Measurements from ENCODE around the gene ACAA1. TPM values are rescaled to one million over a fixed set of nuclear protein-coding genes. Genes with fewer than 3 reads are reported as not detected.

Gene ACAA1
- total RNA-seq, 1 experiment from 2014 or later = 24.0 TPM

- TF ChIP-seq, protein P1, sequence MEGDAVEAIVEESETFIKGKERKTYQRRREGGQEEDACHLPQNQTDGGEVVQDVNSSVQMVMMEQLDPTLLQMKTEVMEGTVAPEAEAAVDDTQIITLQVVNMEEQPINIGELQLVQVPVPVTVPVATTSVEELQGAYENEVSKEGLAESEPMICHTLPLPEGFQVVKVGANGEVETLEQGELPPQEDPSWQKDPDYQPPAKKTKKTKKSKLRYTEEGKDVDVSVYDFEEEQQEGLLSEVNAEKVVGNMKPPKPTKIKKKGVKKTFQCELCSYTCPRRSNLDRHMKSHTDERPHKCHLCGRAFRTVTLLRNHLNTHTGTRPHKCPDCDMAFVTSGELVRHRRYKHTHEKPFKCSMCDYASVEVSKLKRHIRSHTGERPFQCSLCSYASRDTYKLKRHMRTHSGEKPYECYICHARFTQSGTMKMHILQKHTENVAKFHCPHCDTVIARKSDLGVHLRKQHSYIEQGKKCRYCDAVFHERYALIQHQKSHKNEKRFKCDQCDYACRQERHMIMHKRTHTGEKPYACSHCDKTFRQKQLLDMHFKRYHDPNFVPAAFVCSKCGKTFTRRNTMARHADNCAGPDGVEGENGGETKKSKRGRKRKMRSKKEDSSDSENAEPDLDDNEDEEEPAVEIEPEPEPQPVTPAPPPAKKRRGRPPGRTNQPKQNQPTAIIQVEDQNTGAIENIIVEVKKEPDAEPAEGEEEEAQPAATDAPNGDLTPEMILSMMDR (conservative IDR thresholded peaks at IDR 0.05; ENCODE audit: low read depth, low read length) = no peak
- TF ChIP-seq EZH2 (IDR thresholded peaks at IDR 0.05; ENCODE audit: borderline replicate concordance, low read depth, low read length, poor library complexity, severe bottlenecking) = no peak
- Histone ChIP-seq H3K27ac (ENCODE audit: low read depth, low read length, poor library complexity, severe bottlenecking) (no peak overlapping the region), H3K4me1 (ENCODE audit: insufficient read depth, low read length, poor library complexity, severe bottlenecking) (peaks cover 6% of the 10 kb centered on the region), H3K4me3 (ENCODE audit: low read depth, low read length, poor library complexity, severe bottlenecking) (no peak overlapping the region), H3K36me3 (ENCODE audit: insufficient read depth, low read length, poor library complexity, severe bottlenecking) (no peaks in the 10 kb centered on the region), H3K9me3 (ENCODE audit: low read depth, low read length, poor library complexity, severe bottlenecking) (no peaks in the 10 kb centered on the region), H3K27me3 (replicated peaks; ENCODE audit: insufficient read depth, low read depth, low read length, poor library complexity) (no peaks in the 10 kb centered on the region)
- ChIA-PET CTCF (no interaction called here), POLR2A (ENCODE audit: low non-redundant PET) (no interaction called here)
- no peak for DNase-seq (ENCODE audit: low spot score)
- intact Hi-C loops (cut with micrococcal nuclease; ENCODE audit: unreplicated experiment) = no loop called here
- BruUV-seq (replicated peaks) = no TSS peak
Observed at GRCh38 chr3:38171622-38172021, 34.7 kb upstream of the ACAA1 start.

- Histone ChIP-seq H3K27me3 (replicated peaks; ENCODE audit: insufficient read depth, low read depth, low read length, poor library complexity) (no peaks in the 10 kb centered on the region), H3K4me3 (ENCODE audit: low read depth, low read length, poor library complexity, severe bottlenecking) (no peak overlapping the region), H3K4me1 (ENCODE audit: insufficient read depth, low read length, poor library complexity, severe bottlenecking) (peaks cover 6% of the 10 kb centered on the region), H3K9me3 (ENCODE audit: low read depth, low read length, poor library complexity, severe bottlenecking) (no peaks in the 10 kb centered on the region), H3K27ac (ENCODE audit: low read depth, low read length, poor library complexity, severe bottlenecking) (no peak overlapping the region), H3K36me3 (ENCODE audit: insufficient read depth, low read length, poor library complexity, severe bottlenecking) (no peaks in the 10 kb centered on the region)
- intact Hi-C loops (cut with micrococcal nuclease; ENCODE audit: unreplicated experiment) = no loop called here
- TF ChIP-seq, protein P1 (conservative IDR thresholded peaks at IDR 0.05; ENCODE audit: low read depth, low read length) = no peak
- no peak for TF ChIP-seq EZH2 (IDR thresholded peaks at IDR 0.05; ENCODE audit: borderline replicate concordance, low read depth, low read length, poor library complexity, severe bottlenecking)
- ChIA-PET POLR2A (ENCODE audit: low non-redundant PET) (no interaction called here), CTCF (no interaction called here)
- no peak for DNase-seq (ENCODE audit: low spot score)
- BruUV-seq (replicated peaks) = no TSS peak
Observed at GRCh38 chr3:38170722-38171121, 33.8 kb upstream of the ACAA1 start.

DNA sequence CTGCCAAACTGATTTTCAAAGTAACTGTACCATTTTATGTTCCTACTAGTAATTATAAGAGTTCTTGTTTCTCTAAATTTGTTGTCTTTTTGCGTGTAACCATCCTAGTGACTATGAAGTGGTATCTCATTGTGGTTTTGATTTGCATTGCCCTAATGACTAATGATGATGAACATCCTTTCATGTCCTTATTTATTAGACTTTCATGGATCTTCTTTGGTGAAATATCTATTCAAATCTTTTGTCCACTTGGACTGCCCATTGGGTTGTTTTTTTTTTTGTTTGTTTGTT is 32.0 kb upstream of the ACAA1 start:
- TF ChIP-seq, protein P1 (conservative IDR thresholded peaks at IDR 0.05; ENCODE audit: low read depth, low read length) = no peak
- TF ChIP-seq EZH2 (IDR thresholded peaks at IDR 0.05; ENCODE audit: borderline replicate concordance, low read depth, low read length, poor library complexity, severe bottlenecking) = no peak

More for the DNA sequence above, 32.0 kb upstream of the ACAA1 start:
- intact Hi-C loops (cut with micrococcal nuclease; ENCODE audit: unreplicated experiment) = no loop called here
- Histone ChIP-seq H3K4me1 (ENCODE audit: insufficient read depth, low read length, poor library complexity, severe bottlenecking) (peaks cover 6% of the 10 kb centered on the region), H3K27me3 (replicated peaks; ENCODE audit: insufficient read depth, low read depth, low read length, poor library complexity) (no peaks in the 10 kb centered on the region), H3K9me3 (ENCODE audit: low read depth, low read length, poor library complexity, severe bottlenecking) (no peaks in the 10 kb centered on the region), H3K36me3 (ENCODE audit: insufficient read depth, low read length, poor library complexity, severe bottlenecking) (no peaks in the 10 kb centered on the region), H3K4me3 (ENCODE audit: low read depth, low read length, poor library complexity, severe bottlenecking) (no peak overlapping the region), H3K27ac (ENCODE audit: low read depth, low read length, poor library complexity, severe bottlenecking) (peak overlapping the region; percentile 57)
- DNase-seq (ENCODE audit: low spot score) = no peak
- ChIA-PET POLR2A (ENCODE audit: low non-redundant PET) (no interaction called here), CTCF (no interaction called here)
- BruUV-seq (replicated peaks) = no TSS peak

Data from A673 (cell line).